Stimulated activated naive CD8-positive, alpha-beta T cell treated with anti-CD3 and anti-CD28 coated beads, Interleukin-15, Interleukin-2, amounts not matched to agents 100 ng/mL and 50 ng/mL, for 24 hours (primary cell): ENCODE data around the gene ADAM15.

ENCODE experiments used
- H3K27ac Mint-ChIP-seq: one replicate; pipeline ENCODE4 v1.8.0; 2021; ENCODE audit warnings: mild to moderate bottlenecking, mixed read lengths
- H3K27me3 Mint-ChIP-seq: one replicate; pipeline ENCODE4 v1.8.0; 2021; ENCODE audit warnings: mixed read lengths
- H3K36me3 Mint-ChIP-seq: one replicate; pipeline ENCODE4 v1.8.0; 2021; ENCODE audit warnings: low read depth, mixed read lengths
- H3K4me1 Mint-ChIP-seq: one replicate; pipeline ENCODE4 v1.8.0; 2021; ENCODE audit warnings: low read depth, mixed read lengths
- H3K4me3 Mint-ChIP-seq: one replicate; pipeline ENCODE4 v1.8.0; 2021; ENCODE audit warnings: mild to moderate bottlenecking, mixed read lengths
- H3K9me3 Mint-ChIP-seq: one replicate; pipeline ENCODE4 v1.8.0; 2021; ENCODE audit warnings: mixed read lengths

Gene ADAM15

GRCh38 chr1:155009221-155009711 is 41.9 kb upstream of the ADAM15 start:
- H3K27me3 Mint-ChIP-seq: no peaks in the 10 kb centered on the region
- H3K4me3 Mint-ChIP-seq: peak overlapping the region; percentile 57
- no peaks in the 10 kb centered on the region for H3K9me3 Mint-ChIP-seq
- peak overlapping the region; percentile 58 for H3K27ac Mint-ChIP-seq
- no peaks in the 10 kb centered on the region for H3K36me3 Mint-ChIP-seq
- peaks cover 83% of the 10 kb centered on the region for H3K4me1 Mint-ChIP-seq

DNA sequence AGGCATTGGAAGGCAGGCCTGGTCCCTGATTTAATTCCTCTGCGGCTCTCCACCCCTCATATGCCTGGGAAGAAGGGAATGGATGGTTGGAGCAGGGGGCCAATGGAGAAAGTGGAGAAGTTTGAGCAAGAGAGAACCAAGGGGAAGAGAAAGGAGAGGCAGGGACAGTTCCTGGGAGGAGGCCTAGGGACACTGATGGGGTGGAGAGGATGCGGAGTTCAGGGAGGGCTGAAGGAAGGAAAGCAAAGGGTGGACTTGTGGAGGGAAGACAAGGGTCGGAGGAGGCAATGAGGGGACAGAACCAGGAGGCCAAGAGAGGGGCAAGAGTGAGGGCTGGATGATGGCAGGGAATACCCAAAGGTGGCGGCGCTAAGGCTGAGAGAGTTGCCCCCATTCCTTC is 41.4 kb upstream of the ADAM15 start:
- no peaks in the 10 kb centered on the region for H3K27me3 Mint-ChIP-seq
- peak overlapping the region; percentile 58 for H3K27ac Mint-ChIP-seq
- H3K4me1 Mint-ChIP-seq: peaks cover 82% of the 10 kb centered on the region
- H3K4me3 Mint-ChIP-seq: peak overlapping the region; percentile 57
- H3K9me3 Mint-ChIP-seq: no peaks in the 10 kb centered on the region
- no peaks in the 10 kb centered on the region for H3K36me3 Mint-ChIP-seq

DNA sequence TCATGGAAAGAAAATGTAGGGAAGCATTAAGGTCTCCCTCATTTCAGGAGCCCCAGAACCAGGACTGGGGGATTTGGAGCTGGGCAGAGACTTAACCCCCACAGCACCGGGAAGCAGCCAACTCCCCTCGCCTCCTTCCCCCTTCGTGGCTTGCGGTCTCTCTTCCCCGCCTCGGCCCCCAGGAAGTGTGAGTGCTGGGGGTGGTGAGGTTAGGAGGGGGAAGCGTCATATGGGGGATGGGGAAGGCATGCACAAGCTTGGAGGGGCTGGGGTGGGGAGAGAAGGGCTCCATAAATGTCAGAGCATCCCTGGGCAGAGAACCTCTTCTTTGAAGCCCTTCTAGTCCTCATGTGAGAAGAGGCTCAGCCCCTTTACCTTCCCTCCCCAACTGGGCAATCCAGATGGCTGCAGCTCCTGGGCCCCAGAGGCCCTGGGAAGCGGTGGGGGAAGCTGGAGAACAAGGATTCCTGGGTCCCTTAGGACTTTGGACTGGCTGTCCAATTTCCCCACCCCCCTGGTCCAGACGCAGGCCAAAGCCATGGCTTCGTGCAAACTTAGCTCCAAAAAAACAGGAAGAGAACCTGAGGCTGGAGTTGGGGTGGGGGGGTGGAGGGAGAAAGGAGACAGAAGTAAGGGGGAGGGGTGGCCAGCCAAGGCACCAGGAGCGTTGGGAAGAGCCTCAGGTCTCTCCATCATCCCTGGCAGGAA is 40.8 kb upstream of the ADAM15 start:
- Mint-ChIP-seq H3K27me3 (no peaks in the 10 kb centered on the region), H3K27ac (peak overlapping the region; percentile 58), H3K4me1 (peaks cover 77% of the 10 kb centered on the region), H3K36me3 (no peaks in the 10 kb centered on the region), H3K4me3 (peak overlapping the region; percentile 57), H3K9me3 (no peaks in the 10 kb centered on the region)

DNA sequence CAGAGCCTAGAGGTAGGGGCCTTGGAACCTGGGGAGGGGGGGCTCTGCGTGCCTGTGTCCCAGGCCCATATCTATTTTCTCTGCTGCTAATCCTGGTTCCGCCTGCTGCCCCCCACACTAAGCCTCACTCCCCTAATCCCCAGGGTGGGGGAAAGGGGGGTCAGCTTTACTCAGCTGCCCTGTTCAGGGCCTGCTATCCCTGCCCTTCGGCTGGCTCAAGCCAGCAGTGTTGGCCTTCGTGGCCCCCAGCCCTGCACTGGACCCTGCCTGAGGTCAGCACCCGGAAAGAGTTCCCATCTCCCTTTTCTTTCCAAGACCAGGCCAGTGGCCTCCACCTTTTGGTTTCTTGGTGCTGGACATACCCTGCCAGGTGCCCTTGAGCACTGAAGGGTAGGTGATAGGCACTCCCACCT is 40.1 kb upstream of the ADAM15 start:
- Mint-ChIP-seq H3K27ac (no peak overlapping the region), H3K36me3 (peaks cover 6% of the 10 kb centered on the region), H3K4me3 (no peak overlapping the region), H3K9me3 (no peaks in the 10 kb centered on the region), H3K4me1 (peaks cover 77% of the 10 kb centered on the region), H3K27me3 (no peaks in the 10 kb centered on the region)

DNA sequence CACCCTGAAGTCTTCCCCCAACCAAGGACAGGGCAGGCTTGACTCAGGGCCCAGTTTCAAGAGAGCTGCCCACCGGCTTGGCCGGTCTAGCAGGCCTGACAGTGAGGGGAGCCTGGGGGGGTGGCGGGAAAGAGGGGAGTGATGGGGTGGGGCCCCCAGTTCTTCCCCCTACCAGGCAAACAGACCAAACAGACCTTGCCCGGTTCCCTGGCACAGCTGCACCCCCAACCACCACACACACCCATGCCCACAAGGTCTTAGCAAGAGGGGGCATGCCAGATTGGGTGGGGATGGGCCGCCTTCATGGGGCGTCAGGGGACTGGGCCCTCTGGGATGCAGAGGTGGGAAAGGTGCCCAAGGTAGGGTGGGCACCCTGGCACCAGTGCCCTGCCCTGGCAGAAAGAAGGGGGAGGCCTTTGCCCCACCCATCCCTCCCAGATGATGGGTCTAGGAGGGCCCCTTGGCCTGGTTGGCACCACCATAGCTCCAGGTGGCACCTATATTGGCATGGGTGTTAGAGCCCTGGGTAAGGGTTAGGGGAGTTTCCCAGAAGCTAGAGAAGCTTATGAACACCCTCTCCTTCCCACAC is 39.6 kb upstream of the ADAM15 start:
- Mint-ChIP-seq H3K27me3 (no peaks in the 10 kb centered on the region), H3K4me3 (no peak overlapping the region), H3K27ac (no peak overlapping the region), H3K36me3 (peaks cover 7% of the 10 kb centered on the region), H3K9me3 (no peaks in the 10 kb centered on the region), H3K4me1 (peaks cover 77% of the 10 kb centered on the region)

DNA sequence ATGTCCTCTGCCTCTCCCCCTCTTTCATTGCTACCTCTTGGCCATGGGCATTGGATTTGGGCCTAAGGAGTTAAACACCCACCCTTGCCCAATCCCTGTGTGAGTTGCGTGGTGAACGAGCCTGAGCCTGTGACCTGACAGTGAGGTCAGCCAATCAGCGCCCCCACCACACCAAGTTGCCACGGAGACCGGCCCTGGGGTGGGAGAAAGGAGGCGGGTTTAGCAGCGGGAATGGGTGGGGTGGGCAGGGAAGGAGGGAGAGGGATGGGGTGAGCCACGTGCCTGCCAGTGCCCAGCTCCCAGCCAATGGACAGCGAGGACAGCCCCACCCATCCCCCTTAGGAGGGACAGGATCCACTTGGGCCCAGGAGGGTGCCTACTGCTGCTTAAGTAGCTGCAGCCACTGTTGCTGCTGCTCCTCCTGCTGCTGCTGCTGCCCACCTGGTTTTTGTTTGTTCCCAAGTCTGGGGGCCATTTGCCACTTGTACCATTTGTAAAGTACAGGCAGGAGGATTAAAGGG is 39.0 kb upstream of the ADAM15 start:
- Mint-ChIP-seq H3K9me3 (no peaks in the 10 kb centered on the region), H3K36me3 (peaks cover 7% of the 10 kb centered on the region), H3K27ac (no peak overlapping the region), H3K27me3 (no peaks in the 10 kb centered on the region), H3K4me1 (peaks cover 77% of the 10 kb centered on the region), H3K4me3 (no peak overlapping the region)

DNA sequence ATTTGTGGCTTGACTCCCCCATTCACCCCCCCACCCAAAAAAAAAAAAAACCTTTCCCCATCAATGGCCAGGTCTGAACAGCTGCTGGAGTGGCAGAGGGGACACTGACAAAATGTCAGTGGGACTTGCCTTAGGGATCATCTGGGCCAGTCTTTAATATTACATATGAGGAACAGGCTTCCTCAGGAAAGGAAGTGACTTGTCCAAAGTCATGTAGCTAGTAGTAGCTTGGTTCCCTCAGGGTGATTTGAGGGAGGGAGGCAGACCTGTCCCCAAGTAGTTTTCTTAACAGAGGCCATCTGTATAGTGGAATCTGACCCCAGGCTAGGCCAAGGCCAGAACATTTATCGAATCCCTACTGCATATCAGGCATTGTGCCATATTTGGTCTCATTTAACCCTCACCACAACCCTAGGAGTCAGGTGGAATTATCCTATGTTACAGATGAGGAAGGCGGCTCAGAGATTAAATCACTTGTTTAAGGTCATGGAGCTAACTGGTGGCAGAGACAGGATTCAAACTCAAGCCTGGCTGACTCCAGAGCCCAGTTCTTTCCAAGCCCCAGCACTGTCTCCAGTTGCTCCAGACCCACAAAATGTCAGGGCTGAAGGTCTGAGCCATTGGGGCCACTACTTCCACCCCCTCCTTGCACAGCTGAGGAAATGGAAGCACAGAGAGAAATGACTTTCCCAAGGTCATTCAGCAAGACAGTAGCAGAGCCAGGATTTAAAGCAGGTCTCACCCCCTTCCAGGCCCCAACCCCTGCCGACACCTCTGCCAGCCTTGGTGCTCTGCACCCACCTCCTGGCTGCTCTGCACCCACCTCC is 38.1 kb upstream of the ADAM15 start:
- peak overlapping the region; percentile 22 for H3K4me3 Mint-ChIP-seq
- peak overlapping the region; percentile 42 for H3K27ac Mint-ChIP-seq
- peaks cover 79% of the 10 kb centered on the region for H3K4me1 Mint-ChIP-seq
- no peaks in the 10 kb centered on the region for H3K27me3 Mint-ChIP-seq
- peaks cover 7% of the 10 kb centered on the region for H3K36me3 Mint-ChIP-seq
- H3K9me3 Mint-ChIP-seq: no peaks in the 10 kb centered on the region

GRCh38 chr1:155013632-155014031 is 37.5 kb upstream of the ADAM15 start:
- Mint-ChIP-seq H3K36me3 (peaks cover 7% of the 10 kb centered on the region), H3K4me1 (peaks cover 80% of the 10 kb centered on the region), H3K9me3 (no peaks in the 10 kb centered on the region), H3K27me3 (no peaks in the 10 kb centered on the region), H3K4me3 (no peak overlapping the region), H3K27ac (no peak overlapping the region)

DNA sequence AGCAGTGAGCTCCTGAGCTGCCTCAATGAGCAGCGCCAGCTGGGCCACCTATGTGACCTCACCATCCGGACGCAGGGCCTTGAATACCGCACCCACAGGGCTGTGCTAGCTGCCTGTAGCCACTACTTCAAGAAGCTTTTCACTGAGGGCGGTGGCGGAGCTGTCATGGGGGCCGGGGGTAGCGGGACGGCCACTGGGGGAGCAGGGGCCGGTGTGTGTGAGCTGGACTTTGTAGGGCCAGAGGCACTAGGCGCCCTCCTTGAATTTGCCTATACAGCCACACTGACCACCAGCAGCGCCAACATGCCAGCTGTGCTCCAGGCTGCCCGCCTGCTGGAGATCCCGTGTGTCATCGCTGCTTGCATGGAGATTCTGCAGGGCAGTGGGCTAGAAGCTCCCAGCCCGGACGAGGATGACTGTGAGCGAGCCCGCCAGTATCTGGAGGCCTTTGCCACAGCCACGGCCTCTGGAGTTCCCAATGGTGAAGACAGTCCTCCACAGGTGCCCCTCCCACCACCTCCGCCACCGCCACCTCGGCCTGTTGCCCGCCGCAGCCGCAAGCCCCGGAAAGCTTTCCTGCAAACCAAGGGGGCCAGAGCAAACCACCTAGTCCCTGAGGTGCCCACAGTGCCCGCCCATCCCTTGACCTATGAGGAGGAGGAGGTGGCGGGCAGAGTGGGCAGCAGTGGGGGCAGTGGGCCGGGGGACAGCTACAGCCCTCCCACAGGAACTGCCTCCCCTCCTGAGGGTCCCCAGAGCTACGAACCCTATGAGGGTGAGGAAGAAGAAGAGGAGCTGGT is 36.2 kb upstream of the ADAM15 start:
- no peaks in the 10 kb centered on the region for H3K27me3 Mint-ChIP-seq
- peaks cover 7% of the 10 kb centered on the region for H3K36me3 Mint-ChIP-seq
- H3K9me3 Mint-ChIP-seq: no peaks in the 10 kb centered on the region
- peaks cover 75% of the 10 kb centered on the region for H3K4me1 Mint-ChIP-seq
- no peak overlapping the region for H3K4me3 Mint-ChIP-seq
- H3K27ac Mint-ChIP-seq: no peak overlapping the region

DNA sequence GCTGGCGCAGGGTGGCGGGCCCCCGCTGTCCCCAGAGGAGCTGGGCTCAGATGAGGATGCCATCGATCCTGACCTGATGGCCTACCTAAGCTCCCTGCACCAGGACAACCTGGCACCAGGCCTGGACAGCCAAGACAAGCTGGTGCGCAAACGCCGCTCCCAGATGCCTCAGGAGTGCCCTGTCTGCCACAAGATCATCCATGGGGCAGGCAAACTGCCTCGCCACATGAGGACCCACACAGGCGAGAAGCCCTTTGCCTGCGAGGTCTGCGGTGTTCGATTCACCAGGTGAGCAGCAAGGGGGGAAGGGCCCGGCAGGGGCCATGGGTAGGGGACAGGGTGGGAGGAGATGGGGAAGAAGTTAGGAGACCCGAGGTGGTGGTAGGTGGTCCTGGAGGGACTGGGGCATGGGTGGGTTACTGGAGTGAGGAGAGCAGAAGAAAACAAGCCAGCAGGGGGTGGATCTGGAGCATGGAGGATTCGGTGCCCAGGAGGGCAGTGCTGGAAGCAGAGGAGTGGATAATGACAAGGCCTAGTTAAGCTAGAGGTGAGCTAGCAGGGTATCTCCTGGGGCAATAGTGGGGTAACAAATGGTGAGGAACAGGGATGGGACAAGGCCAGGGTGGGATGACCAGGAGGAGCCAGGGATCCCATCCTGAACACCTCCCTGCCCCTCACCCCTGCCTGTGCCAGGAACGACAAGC is 35.4 kb upstream of the ADAM15 start:
- Mint-ChIP-seq H3K27ac (peak overlapping the region; percentile 67), H3K4me1 (peaks cover 70% of the 10 kb centered on the region), H3K4me3 (no peak overlapping the region), H3K27me3 (no peaks in the 10 kb centered on the region), H3K9me3 (no peaks in the 10 kb centered on the region), H3K36me3 (peaks cover 7% of the 10 kb centered on the region)

DNA sequence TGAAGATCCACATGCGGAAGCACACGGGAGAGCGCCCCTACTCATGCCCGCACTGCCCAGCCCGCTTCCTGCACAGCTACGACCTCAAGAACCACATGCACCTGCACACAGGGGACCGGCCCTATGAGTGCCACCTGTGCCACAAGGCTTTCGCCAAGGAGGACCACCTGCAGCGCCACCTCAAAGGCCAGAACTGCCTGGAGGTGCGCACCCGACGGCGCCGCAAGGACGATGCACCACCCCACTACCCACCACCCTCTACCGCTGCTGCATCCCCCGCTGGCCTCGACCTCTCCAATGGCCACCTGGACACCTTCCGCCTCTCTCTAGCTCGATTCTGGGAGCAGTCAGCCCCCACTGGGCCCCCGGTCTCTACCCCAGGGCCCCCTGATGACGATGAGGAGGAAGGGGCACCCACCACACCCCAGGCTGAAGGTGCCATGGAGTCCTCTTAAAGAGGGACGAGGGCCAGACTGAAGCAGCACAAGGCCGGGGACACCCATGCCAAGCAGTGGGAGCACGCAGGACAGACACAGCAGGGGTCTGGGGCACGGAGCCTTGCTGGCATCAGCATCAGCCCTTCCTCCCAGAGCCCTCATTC is 34.8 kb upstream of the ADAM15 start:
- Mint-ChIP-seq H3K27ac (peak overlapping the region; percentile 67), H3K4me1 (peaks cover 63% of the 10 kb centered on the region), H3K9me3 (no peaks in the 10 kb centered on the region), H3K36me3 (peaks cover 7% of the 10 kb centered on the region), H3K4me3 (peak overlapping the region; percentile 17), H3K27me3 (no peaks in the 10 kb centered on the region)

GRCh38 chr1:155017041-155017945 is 33.8 kb upstream of the ADAM15 start:
- Mint-ChIP-seq H3K4me1 (peaks cover 57% of the 10 kb centered on the region), H3K36me3 (peaks cover 7% of the 10 kb centered on the region), H3K4me3 (peak overlapping the region; percentile 69)

DNA sequence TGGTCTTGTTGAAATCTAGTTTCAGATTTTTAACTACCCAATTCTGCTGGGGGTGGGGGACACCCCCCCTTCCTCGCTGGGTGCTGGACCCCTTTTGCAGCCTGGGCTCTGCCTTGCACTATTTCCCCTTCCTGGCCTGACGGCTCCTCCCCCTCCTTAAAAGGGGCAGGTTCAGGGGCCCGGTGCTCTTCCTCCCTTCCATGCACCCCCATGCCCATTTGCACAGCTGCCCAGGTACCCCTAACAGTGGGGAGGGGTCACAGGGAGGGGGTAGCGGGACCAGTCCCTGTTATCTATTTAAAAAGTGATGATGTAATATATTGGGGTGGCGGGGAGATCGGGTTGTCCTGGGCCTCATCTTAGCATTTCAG is 33.2 kb upstream of the ADAM15 start:
- no peaks in the 10 kb centered on the region for H3K27me3 Mint-ChIP-seq
- peaks cover 50% of the 10 kb centered on the region for H3K4me1 Mint-ChIP-seq
- H3K36me3 Mint-ChIP-seq: peaks cover 7% of the 10 kb centered on the region
- peak overlapping the region; percentile 28 for H3K27ac Mint-ChIP-seq
- H3K4me3 Mint-ChIP-seq: peak overlapping the region; percentile 69
- no peaks in the 10 kb centered on the region for H3K9me3 Mint-ChIP-seq

More at GRCh38 chr1:155017041-155017945, 33.8 kb upstream of the ADAM15 start:
- H3K27ac Mint-ChIP-seq: peak overlapping the region; percentile 28
- no peaks in the 10 kb centered on the region for H3K9me3 Mint-ChIP-seq
- H3K27me3 Mint-ChIP-seq: no peaks in the 10 kb centered on the region
